Stimulated activated CD4-positive, alpha-beta T cell treated with anti-CD3 and anti-CD28 coated beads, Interleukin-15, amount 100 ng/mL, for 48 hours (primary cell): Measurements from ENCODE around the gene DSE.
"Not testable (repeated sequence)": the region's sequence is repeated elsewhere in the genome, so short reads cannot be mapped to it uniquely, and the experiment has no call there.

Source experiments
- DNase-seq, 2 donors: peaks; one replicate each; pipeline ENCODE4 v3.0.0-alpha.2; 2020; ENCODE audit warnings: low read depth in 2 of 2

The DSE gene

GRCh38 chr6:116370760-116371119, at the start of gene DSE:
Gene DSE (plus strand): TSS chr6:116370947. CDS start chr6:116399251, 28,304 bp downstream.
- DNase-seq: peak in 1 of 2 donors; percentile 45

- DNase-seq: not testable (repeated sequence)
Observed at GRCh38 chr6:116321933-116322332, 48.8 kb upstream of the DSE start.

- no peak for DNase-seq
Observed at GRCh38 chr6:116323863-116324262, 46.9 kb upstream of the DSE start.

DNA sequence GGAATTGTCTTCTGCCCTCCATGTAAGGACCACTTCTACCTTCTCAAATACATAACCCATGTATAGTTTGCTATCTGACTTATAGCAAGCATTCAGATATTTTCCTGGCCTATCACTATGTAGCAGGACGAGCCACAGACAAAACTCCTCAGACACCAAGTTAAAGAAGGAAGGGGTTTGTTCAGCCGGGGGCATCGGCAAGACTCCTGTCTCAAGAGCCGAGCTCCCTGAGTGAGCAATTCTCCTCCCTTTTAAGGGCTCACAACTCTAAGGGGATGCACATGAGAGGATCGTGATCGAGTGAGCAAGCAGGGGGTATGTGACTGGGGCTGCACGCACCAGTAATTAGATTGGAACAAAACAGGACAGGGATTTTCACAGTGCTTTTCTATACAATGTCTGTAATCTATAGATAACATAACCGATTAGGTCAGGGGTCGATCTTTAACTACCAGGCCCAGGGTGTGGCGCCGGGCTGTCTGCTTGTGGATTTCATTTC, 45.1 kb upstream of the DSE start:
- DNase-seq: not testable (repeated sequence)

DNA sequence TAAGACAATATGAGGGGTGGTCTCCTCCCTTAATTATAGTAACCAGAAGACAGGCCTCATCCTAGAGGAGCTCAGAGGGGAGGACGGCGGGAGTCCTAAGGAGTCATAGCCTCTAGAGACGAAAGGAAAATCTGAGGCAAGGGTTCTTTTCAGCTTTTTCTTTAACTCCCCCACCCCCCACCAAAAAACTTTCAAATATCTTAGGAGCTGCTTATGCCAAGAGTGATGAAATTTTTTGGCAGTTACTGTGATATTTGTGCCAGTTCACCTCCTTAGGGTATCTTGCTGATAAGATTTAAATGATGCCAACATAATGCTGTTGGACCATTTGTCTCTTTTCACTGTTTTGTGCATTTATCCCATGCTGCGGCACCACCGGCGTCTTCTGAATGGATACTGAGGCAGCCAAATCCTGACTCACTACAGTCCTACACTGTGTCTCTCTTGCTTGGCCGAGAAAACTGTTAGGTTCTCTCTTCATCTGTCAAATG, 44.5 kb upstream of the DSE start:
- no peak for DNase-seq

DNA sequence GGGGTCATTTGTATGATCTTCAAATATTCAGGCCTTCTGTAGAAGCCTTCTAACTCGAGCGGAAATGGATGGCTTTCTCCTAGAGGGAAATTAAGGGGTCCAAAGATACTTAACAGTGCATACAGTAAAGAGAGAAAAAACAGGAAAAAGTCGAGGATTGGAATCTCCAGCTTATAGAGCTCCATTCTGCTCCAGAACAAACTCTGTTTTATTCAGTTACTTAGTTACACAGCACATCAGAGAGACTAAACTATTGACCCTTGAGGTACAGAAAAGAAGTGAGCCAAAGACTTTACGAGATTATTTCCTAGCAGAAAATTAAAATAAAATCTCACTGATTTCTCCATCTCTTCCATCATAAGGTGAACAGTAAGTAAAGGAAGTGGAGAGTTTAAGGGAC, 43.8 kb upstream of the DSE start:
- DNase-seq: no peak

- DNase-seq: no peak
Observed at GRCh38 chr6:116327803-116328527, 42.8 kb upstream of the DSE start.

GRCh38 chr6:116328528-116328903, 42.2 kb upstream of the DSE start:
- DNase-seq: no peak

DNA sequence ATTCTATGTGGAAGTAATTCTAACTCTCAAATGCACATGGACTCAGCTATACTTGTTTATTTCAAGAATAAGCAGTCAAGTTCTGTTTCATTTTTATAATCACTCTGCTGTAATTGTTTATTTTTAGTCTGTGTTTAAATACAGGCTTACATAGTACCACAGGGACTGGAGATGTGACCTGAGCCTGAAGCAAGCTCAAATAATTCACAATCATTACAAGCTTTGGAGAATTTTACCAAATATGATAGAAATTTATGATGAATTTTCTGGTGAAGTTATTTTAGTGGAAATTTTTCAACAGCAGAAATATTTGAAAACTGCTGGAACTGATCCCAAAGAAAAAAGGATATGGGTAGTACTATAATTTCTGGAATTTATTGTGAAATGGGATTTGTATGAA, 41.6 kb upstream of the DSE start:
- DNase-seq: no peak

DNA sequence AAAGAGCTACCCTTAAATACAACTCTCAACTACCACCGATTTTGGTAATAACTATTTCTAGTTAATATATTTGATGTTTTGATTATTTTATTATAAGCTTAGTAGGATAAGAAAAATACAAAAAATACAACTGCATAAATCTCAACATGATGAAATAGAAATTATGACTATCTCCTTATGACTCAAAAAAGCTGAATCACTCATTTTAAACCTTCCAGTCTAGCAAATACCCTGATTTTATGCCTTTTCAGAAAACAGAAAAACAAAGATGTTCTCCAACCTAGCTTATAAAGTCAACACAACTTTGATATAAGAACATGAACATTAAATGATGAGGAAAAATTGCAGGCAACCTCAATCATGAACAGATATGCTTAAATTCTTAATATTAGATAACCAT, 40.2 kb upstream of the DSE start:
- DNase-seq: no peak

DNA sequence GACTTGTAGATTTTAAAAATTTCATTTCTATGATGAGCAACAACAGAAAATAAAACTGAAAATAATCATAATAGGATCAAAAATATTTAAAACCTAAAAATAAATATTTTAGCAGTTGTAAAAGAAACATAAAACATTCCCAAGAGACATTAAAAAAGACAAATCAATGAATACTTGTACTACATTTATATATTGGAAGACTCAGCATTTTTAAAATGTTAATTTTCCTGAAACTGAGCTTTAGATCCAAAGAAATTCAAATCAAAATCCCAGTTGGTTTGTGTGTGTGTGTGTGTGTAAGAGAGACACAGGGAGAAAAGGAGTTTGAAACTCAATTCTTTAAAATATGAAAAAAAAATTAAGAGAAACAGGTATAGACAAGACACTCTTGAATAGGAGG, 38.7 kb upstream of the DSE start:
- no peak for DNase-seq

GRCh38 chr6:116334638-116335409, 35.9 kb upstream of the DSE start:
- DNase-seq: not testable (repeated sequence)

GRCh38 chr6:116335612-116336215, 35.0 kb upstream of the DSE start:
- no peak for DNase-seq

GRCh38 chr6:116338943-116339342, 31.8 kb upstream of the DSE start:
- no peak for DNase-seq

GRCh38 chr6:116340625-116341024, 30.1 kb upstream of the DSE start:
- DNase-seq: not testable (repeated sequence)

- DNase-seq: no peak
Observed at GRCh38 chr6:116349216-116349615, 21.5 kb upstream of the DSE start.

DNA sequence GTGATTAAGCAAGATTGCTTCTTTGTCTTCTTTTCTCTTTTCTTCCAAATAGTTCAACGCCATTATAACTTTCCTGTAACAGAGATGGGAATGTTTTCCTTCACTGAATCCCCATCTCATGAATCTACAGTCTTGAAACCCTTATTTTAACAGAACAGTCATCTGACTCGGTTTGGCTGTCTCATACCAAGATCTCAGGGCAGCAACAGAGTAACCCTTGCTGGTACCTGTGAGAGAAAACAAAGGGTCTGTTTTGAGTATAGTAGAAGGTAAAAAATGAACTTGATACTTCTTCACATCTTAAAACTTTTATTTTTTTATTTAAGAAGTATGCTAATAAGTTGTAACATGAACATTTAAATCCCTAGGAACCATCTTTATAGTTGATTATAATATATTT, 19.6 kb upstream of the DSE start:
- no peak for DNase-seq

GRCh38 chr6:116352515-116353471, 18.0 kb upstream of the DSE start:
- DNase-seq: no peak

DNA sequence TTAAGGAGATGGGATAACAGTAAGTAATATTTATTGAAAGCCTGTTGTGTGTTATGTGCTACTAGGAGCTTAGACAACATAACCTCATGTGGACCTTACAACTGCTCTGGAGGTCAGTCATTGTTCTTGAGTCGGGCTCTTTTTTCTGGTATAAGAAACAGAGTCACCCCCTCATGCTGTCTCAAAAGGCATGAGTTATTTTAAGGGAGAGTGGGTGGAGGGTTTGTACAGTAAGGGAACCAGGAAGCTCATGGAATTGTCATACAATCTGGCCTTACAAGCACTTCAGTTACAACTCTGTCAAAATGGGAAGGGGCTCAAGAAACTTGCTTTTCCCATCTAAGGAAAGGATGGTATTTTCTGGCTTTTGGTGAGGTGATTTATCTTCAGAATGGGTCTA, 16.5 kb upstream of the DSE start:
- no peak for DNase-seq

DNA sequence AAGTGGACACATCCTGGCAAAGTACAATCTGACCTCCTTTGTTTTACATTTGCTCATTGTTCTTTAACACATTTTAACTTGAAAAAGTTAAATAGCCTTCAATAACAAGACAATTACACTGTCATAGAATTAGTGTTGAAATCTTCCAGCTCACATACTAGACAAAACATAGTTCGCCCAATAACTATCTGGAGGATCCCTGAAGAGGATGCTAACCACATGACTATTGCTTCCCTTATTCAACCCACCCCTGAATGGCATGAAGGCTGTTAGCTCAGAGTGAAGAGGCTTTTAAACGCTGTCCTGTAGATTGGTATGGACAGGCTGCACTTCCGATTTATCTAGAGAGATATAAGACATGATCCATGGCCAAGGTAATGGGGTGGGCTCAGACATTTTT, 15.0 kb upstream of the DSE start:
- no peak for DNase-seq

- DNase-seq: no peak
Observed at GRCh38 chr6:116359131-116359530, 11.6 kb upstream of the DSE start.
